HG02642 (cell line): ENCODE data around the gene WBP1L.
"Not testable (repeated sequence)": the region's sequence is repeated elsewhere in the genome, so short reads cannot be mapped to it uniquely, and the experiment has no call there.

Source experiments
- ATAC-seq: cut with Tn5 transposase; IDR thresholded peaks from one replicate; pipeline ENCODE4 v1.9.1; 2021; ENCODE audit warnings: mild to moderate bottlenecking; ENCODE audit not compliant: unreplicated experiment, poor library complexity

The WBP1L gene

GRCh38 chr10:102831322-102832071 is 87.7 kb downstream of the WBP1L start:
- ATAC-seq: no peak

GRCh38 chr10:102832248-102832647 is 88.5 kb downstream of the WBP1L start:
- no peak for ATAC-seq

- no peak for ATAC-seq
Observed at GRCh38 chr10:102832987-102833386, 89.2 kb downstream of the WBP1L start.

- no peak for ATAC-seq
Observed at GRCh38 chr10:102834143-102834542, 90.4 kb downstream of the WBP1L start.

- ATAC-seq: peak; percentile 72
Observed at GRCh38 chr10:102835007-102835482, 91.3 kb downstream of the WBP1L start.

- ATAC-seq: no peak
Observed at GRCh38 chr10:102837230-102837721, 93.5 kb downstream of the WBP1L start, which contains the start of gene CYP17A1. CYP17A1 (minus strand) TSS chr10:102837413; CDS start chr10:102837361, 52 bp downstream.

GRCh38 chr10:102838276-102838927 is 94.7 kb downstream of the WBP1L start:
- not testable (repeated sequence) for ATAC-seq

GRCh38 chr10:102841827-102842345 is 98.1 kb downstream of the WBP1L start:
- no peak for ATAC-seq

GRCh38 chr10:102843139-102843538 is 99.4 kb downstream of the WBP1L start:
- not testable (repeated sequence) for ATAC-seq

- ATAC-seq: not testable (repeated sequence)
Observed at GRCh38 chr10:102844190-102844776, 100.5 kb downstream of the WBP1L start.

GRCh38 chr10:102845352-102845902 is 101.7 kb downstream of the WBP1L start:
- ATAC-seq: no peak

- ATAC-seq: no peak
Observed at GRCh38 chr10:102850025-102850518, 106.3 kb downstream of the WBP1L start.

GRCh38 chr10:102853237-102853636 is 109.5 kb downstream of the WBP1L start:
- not testable (repeated sequence) for ATAC-seq

- not testable (repeated sequence) for ATAC-seq
Observed at GRCh38 chr10:102855731-102856436, 112.1 kb downstream of the WBP1L start.

GRCh38 chr10:102856758-102857424 is 113.1 kb downstream of the WBP1L start:
- no peak for ATAC-seq

GRCh38 chr10:102859911-102860310 is 116.2 kb downstream of the WBP1L start:
- no peak for ATAC-seq

- no peak for ATAC-seq
Observed at GRCh38 chr10:102863660-102864059, 119.9 kb downstream of the WBP1L start.

GRCh38 chr10:102865620-102866019 is 121.9 kb downstream of the WBP1L start:
- no peak for ATAC-seq
